HG03457 (cell line): ENCODE data around the gene BTN1A1.
"Not testable (repeated sequence)": the region's sequence is repeated elsewhere in the genome, so short reads cannot be mapped to it uniquely, and the experiment has no call there.

ENCODE experiments used
- ATAC-seq: cut with Tn5 transposase; IDR thresholded peaks from one replicate; pipeline ENCODE4 v1.9.1; 2021; ENCODE audit warnings: moderate number of reproducible peaks; ENCODE audit not compliant: unreplicated experiment

The BTN1A1 gene

GRCh38 chr6:26500102-26500501, at the start of gene BTN1A1:
BTN1A1 (plus strand) TSS chr6:26500303; CDS start chr6:26501287, 984 bp downstream.
- no peak for ATAC-seq

- no peak for ATAC-seq
Observed at GRCh38 chr6:26452631-26453235, 47.4 kb upstream of the BTN1A1 start.

- no peak for ATAC-seq
Observed at GRCh38 chr6:26454631-26455030, 45.5 kb upstream of the BTN1A1 start.

GRCh38 chr6:26455357-26455970, 44.6 kb upstream of the BTN1A1 start:
- no peak for ATAC-seq

- ATAC-seq: peak; percentile 23
Observed at GRCh38 chr6:26457264-26457805, 42.8 kb upstream of the BTN1A1 start.

GRCh38 chr6:26457806-26458688, 42.1 kb upstream of the BTN1A1 start, which contains the start of gene BTN2A1:
BTN2A1 (plus strand) TSS chr6:26457955; CDS start chr6:26458637, 682 bp downstream.
- ATAC-seq: peak; percentile 92

- ATAC-seq: no peak
Observed at GRCh38 chr6:26459023-26459810, 40.9 kb upstream of the BTN1A1 start.

GRCh38 chr6:26461353-26461752, 38.8 kb upstream of the BTN1A1 start:
- ATAC-seq: not testable (repeated sequence)

GRCh38 chr6:26464014-26464413, 36.1 kb upstream of the BTN1A1 start:
- no peak for ATAC-seq

GRCh38 chr6:26464416-26465131, 35.5 kb upstream of the BTN1A1 start:
- no peak for ATAC-seq

- ATAC-seq: no peak
Observed at GRCh38 chr6:26465776-26466175, 34.3 kb upstream of the BTN1A1 start.

- ATAC-seq: no peak
Observed at GRCh38 chr6:26468829-26469228, 31.3 kb upstream of the BTN1A1 start.

- no peak for ATAC-seq
Observed at GRCh38 chr6:26470643-26471042, 29.5 kb upstream of the BTN1A1 start.

- no peak for ATAC-seq
Observed at GRCh38 chr6:26471970-26472369, 28.1 kb upstream of the BTN1A1 start.

- no peak for ATAC-seq
Observed at GRCh38 chr6:26472549-26473290, 27.4 kb upstream of the BTN1A1 start.

GRCh38 chr6:26473429-26473757, 26.7 kb upstream of the BTN1A1 start:
- ATAC-seq: no peak

GRCh38 chr6:26473758-26474438, 26.2 kb upstream of the BTN1A1 start:
- ATAC-seq: peak; percentile 78

- no peak for ATAC-seq
Observed at GRCh38 chr6:26474439-26474881, 25.6 kb upstream of the BTN1A1 start.
